GM12874 (cell line): ENCODE measurements around the gene IQSEC1.

ENCODE experiments used
- TF ChIP-seq, protein P1 (sequence below): IDR thresholded peaks from 2 replicates; pipeline ENCODE4 v1.5.1; 2011; ENCODE audit warnings: low read depth, mild to moderate bottlenecking, control low read depth, low read length, moderate library complexity; ENCODE audit not compliant: insufficient read depth

IQSEC1 gene

DNA sequence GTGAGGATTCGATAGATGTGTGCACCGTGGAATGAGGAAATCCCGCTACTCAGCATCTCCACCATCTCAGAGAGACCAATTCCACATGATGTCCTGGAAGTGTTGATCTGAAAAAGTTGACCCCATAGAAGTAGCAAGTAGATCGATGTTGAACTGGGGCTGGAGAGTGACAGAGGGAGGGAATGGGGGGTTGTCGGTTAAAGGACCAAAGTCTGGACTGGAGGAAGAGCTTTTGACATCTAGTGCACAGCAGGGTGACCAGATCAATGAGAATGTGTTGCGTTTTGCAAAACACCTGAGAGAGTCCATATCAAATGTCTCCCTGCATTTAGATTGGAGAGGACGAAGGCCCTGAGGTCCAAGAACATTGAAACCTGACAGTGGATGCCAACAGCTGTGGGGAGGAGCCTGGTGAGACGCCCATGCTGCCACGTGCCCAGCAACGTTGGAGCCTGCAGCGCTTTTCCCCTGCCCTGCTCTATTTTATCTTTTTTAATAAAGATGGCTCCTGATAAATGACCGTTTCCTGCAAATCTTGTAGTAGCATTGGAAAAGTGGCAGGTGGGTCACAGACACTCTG lies 201.7 kb downstream of the IQSEC1 start:
- TF ChIP-seq, protein P1, sequence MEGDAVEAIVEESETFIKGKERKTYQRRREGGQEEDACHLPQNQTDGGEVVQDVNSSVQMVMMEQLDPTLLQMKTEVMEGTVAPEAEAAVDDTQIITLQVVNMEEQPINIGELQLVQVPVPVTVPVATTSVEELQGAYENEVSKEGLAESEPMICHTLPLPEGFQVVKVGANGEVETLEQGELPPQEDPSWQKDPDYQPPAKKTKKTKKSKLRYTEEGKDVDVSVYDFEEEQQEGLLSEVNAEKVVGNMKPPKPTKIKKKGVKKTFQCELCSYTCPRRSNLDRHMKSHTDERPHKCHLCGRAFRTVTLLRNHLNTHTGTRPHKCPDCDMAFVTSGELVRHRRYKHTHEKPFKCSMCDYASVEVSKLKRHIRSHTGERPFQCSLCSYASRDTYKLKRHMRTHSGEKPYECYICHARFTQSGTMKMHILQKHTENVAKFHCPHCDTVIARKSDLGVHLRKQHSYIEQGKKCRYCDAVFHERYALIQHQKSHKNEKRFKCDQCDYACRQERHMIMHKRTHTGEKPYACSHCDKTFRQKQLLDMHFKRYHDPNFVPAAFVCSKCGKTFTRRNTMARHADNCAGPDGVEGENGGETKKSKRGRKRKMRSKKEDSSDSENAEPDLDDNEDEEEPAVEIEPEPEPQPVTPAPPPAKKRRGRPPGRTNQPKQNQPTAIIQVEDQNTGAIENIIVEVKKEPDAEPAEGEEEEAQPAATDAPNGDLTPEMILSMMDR: no peak

- TF ChIP-seq, protein P1: no peak
These were observed 202.3 kb downstream of the IQSEC1 start for GRCh38 chr3:12870942-12871341.

DNA sequence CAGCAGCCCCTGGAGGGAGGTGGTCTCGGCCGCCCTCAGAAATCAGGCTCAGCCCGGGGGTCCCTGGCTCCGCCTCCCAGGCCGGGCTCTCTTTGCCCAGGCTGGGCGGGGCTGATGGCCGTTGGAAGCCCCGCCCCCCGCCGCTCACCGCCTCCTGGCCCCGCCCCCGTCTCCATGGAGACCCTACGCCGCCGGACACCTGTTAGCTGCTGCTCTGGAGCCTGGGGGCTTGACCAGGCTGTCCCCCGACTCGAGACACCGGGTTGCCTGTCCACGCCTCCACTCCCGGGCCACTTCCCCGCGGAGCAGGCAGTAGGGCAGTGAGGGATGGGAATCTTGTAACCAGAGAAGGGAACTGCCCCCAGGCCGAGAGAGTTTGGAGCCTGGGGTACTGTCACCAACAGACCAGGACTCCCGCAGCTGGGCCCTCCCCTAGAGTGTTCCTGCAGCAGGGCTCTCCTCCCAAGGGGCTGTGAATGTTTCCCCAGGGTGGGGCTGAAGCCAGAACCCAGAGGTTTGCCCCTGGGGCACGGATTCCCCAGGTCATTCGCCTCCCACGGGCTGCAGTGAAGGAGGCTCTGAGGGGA lies 204.1 kb downstream of the IQSEC1 start:
- TF ChIP-seq, protein P1: no peak

- TF ChIP-seq, protein P1: peak; percentile 93
These were observed 204.9 kb downstream of the IQSEC1 start for GRCh38 chr3:12868039-12869034.

- TF ChIP-seq, protein P1: no peak
These were observed 206.4 kb downstream of the IQSEC1 start for GRCh38 chr3:12866836-12867235.

GRCh38 chr3:12865271-12865670 lies 208.0 kb downstream of the IQSEC1 start:
- TF ChIP-seq, protein P1: no peak

DNA sequence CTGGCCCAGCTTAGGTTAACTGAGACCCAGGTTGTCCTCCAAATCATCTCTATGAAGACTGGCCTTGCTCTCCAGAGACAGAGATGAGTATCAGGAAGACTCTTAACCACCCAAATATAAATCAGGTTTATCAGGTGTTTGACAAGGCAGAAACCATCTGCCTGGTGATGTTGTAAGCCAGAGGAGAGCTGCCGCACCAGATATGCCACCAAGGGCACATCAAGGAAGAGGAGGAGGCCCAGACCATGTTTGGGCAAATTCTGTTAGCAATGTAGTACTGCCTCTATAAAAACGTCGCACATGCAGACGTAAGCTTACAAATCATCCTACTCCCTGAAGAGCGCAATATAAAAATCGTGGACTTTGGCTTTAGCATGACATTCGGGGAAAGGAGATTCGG lies 210.8 kb downstream of the IQSEC1 start:
- TF ChIP-seq, protein P1: no peak
